Neural cell (in vitro differentiated cells): ENCODE measurements around the gene TAL2.

Experiments
- EP300 ChIP-seq: fragments of 450-650 bp; conservative IDR thresholded peaks from 2 replicates; pipeline ENCODE4 v1.6.1; 2014; ENCODE audit warnings: antibody characterized with exemption, mild to moderate bottlenecking, moderate library complexity; ENCODE audit not compliant: poor library complexity, severe bottlenecking
- EZH2 ChIP-seq: fragments of 200-600, 300-800 bp; shearing (Covaris generic), sonication (generic); IDR thresholded peaks from 2 replicates; pipeline ENCODE4 v1.6.1; 2014; ENCODE audit warnings: antibody characterized with exemption, low read length, borderline replicate concordance, mild to moderate bottlenecking; ENCODE audit not compliant: insufficient read depth, poor library complexity, severe bottlenecking
- MXI1 ChIP-seq: fragments of 450-650 bp; conservative IDR thresholded peaks from 2 replicates; pipeline ENCODE4 v1.6.1; 2014; ENCODE audit warnings: antibody characterized with exemption, mild to moderate bottlenecking; ENCODE audit not compliant: poor library complexity, severe bottlenecking
- POLR2AphosphoS5 ChIP-seq: IDR thresholded peaks from 2 replicates; pipeline ENCODE4 v1.6.1; 2012
- RAD21 ChIP-seq: fragments of 450-650 bp; conservative IDR thresholded peaks from 2 replicates; pipeline ENCODE4 v1.6.1; 2014; ENCODE audit warnings: antibody characterized with exemption, mild to moderate bottlenecking, moderate library complexity
- REST ChIP-seq: IDR thresholded peaks from 2 replicates; pipeline ENCODE4 v1.6.1; 2012; ENCODE audit warnings: borderline replicate concordance
- SMC3 ChIP-seq: fragments of 450-650 bp; conservative IDR thresholded peaks from 2 replicates; pipeline ENCODE4 v1.6.1; 2014; ENCODE audit warnings: antibody characterized with exemption, mild to moderate bottlenecking, moderate library complexity; ENCODE audit not compliant: poor library complexity
- TAF1 ChIP-seq: IDR thresholded peaks from 2 replicates; pipeline ENCODE4 v1.6.1; 2012; ENCODE audit warnings: low read depth
- TF ChIP-seq, protein P1 (sequence below): fragments of 450-650 bp; IDR thresholded peaks from 2 replicates; pipeline ENCODE4 v1.5.1; 2014; ENCODE audit warnings: antibody characterized with exemption, mild to moderate bottlenecking, moderate library complexity; ENCODE audit not compliant: poor library complexity, severe bottlenecking

GRCh38 chr9:105663914-105664313 is 1.7 kb downstream of the TAL2 start:
- TF ChIP-seq, protein P1, sequence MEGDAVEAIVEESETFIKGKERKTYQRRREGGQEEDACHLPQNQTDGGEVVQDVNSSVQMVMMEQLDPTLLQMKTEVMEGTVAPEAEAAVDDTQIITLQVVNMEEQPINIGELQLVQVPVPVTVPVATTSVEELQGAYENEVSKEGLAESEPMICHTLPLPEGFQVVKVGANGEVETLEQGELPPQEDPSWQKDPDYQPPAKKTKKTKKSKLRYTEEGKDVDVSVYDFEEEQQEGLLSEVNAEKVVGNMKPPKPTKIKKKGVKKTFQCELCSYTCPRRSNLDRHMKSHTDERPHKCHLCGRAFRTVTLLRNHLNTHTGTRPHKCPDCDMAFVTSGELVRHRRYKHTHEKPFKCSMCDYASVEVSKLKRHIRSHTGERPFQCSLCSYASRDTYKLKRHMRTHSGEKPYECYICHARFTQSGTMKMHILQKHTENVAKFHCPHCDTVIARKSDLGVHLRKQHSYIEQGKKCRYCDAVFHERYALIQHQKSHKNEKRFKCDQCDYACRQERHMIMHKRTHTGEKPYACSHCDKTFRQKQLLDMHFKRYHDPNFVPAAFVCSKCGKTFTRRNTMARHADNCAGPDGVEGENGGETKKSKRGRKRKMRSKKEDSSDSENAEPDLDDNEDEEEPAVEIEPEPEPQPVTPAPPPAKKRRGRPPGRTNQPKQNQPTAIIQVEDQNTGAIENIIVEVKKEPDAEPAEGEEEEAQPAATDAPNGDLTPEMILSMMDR, result no peak
- no peak for TF ChIP-seq EP300
- no peak for TF ChIP-seq SMC3
- no peak for TF ChIP-seq EZH2
- no peak for TF ChIP-seq MXI1
- TF ChIP-seq POLR2AphosphoS5, result no peak
- no peak for TF ChIP-seq RAD21
- TF ChIP-seq TAF1, result no peak
- no peak for TF ChIP-seq REST
